ENCODE data around the gene LRGUK. TPM values are rescaled to one million over a fixed set of nuclear protein-coding genes. Genes with fewer than 3 reads are reported as not detected.

The LRGUK gene
- total RNA-seq, 1 experiment from 2014 or later: 0.49 TPM

DNA sequence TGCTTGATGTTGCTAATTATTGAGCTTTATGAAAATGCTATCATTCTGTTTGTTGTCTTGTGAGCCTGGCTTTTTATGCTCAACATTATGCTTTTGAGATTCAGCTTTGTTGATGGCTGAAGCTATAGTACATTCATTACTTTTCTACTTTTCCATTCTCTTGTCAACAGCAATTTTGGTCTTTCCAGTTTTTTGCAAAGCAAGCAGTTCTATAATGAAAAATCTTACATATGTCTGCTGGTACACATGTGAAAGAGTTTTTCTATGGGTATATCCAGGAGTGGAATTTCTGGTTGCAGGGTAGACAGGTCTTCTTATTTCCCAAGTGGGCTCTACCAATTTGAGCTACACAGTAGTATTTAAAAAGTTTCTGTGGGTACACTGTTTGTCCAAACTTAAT, 152.8 kb downstream of the LRGUK start:
- RAD21 ChIA-PET (ENCODE audit: low non-redundant PET in 1 of 2, low total read pairs in 2 of 2, uncharacterized antibody in 2 of 2, unreplicated experiment in 2 of 2): no interaction called here
- Histone ChIP-seq H3K27ac (ENCODE audit: low read depth, low read length) (no peak overlapping the region), H3K4me1 (ENCODE audit: control insufficient read depth in 1 of 2, insufficient read depth in 2 of 2, low read length in 2 of 2) (no peaks in the 10 kb centered on the region), H3K27me3 (ENCODE audit: insufficient read depth, low read length) (no peaks in the 10 kb centered on the region), H3K4me2 (ENCODE audit: low read length) (no peak overlapping the region), H3K9me2 (ENCODE audit: insufficient read depth) (no peaks in the 10 kb centered on the region), H4K20me1 (ENCODE audit: insufficient read depth) (no peaks in the 10 kb centered on the region), H3K9ac (ENCODE audit: low read length) (no peak overlapping the region), H3K4me3 (replicated peaks in 1 of 2; ENCODE audit: low read depth in 1 of 2, low read length in 2 of 2) (no peak overlapping the region), H2AFZ (ENCODE audit: low read depth, low read length, poor library complexity, severe bottlenecking) (no peak overlapping the region), H3K36me3 (ENCODE audit: control insufficient read depth in 1 of 2, insufficient read depth in 2 of 2, low read length in 2 of 2) (no peaks in the 10 kb centered on the region), H3K79me2 (ENCODE audit: insufficient read depth, low read length) (no peaks in the 10 kb centered on the region), H3K9me3 (ENCODE audit: control insufficient read depth in 1 of 2, insufficient read depth in 1 of 2, low read depth in 1 of 2, low read length in 2 of 2) (no peaks in the 10 kb centered on the region)
- CTCF ChIA-PET: no interaction called here
- TF ChIP-seq, protein P1, sequence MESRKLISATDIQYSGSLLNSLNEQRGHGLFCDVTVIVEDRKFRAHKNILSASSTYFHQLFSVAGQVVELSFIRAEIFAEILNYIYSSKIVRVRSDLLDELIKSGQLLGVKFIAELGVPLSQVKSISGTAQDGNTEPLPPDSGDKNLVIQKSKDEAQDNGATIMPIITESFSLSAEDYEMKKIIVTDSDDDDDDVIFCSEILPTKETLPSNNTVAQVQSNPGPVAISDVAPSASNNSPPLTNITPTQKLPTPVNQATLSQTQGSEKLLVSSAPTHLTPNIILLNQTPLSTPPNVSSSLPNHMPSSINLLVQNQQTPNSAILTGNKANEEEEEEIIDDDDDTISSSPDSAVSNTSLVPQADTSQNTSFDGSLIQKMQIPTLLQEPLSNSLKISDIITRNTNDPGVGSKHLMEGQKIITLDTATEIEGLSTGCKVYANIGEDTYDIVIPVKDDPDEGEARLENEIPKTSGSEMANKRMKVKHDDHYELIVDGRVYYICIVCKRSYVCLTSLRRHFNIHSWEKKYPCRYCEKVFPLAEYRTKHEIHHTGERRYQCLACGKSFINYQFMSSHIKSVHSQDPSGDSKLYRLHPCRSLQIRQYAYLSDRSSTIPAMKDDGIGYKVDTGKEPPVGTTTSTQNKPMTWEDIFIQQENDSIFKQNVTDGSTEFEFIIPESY (IDR thresholded peaks at IDR 0.05; ENCODE audit: extremely low read depth, insufficient replicate concordance, low read length): no peak
- TF ChIP-seq EGR1 (IDR thresholded peaks at IDR 0.05; ENCODE audit: low read depth) (no peak), SRF (IDR thresholded peaks at IDR 0.05; ENCODE audit: low read depth) (no peak), EZH2phosphoT487 (IDR thresholded peaks at IDR 0.05; ENCODE audit: borderline replicate concordance) (no peak), CBX3 (IDR thresholded peaks at IDR 0.05; ENCODE audit: low read depth) (no peak), JUND (IDR thresholded peaks at IDR 0.05) (no peak), SP1 (IDR thresholded peaks at IDR 0.05; ENCODE audit: low read depth) (no peak), REST (IDR thresholded peaks at IDR 0.05; ENCODE audit: low read depth) (no peak), ATF3 (IDR thresholded peaks at IDR 0.05) (no peak), YY1 (IDR thresholded peaks at IDR 0.05; ENCODE audit: extremely low read depth, insufficient replicate concordance, low read depth, low read length) (no peak), FOSL1 (IDR thresholded peaks at IDR 0.05; ENCODE audit: low read depth) (no peak), ZFX (IDR thresholded peaks at IDR 0.05) (no peak)
- no peak for ATAC-seq
- intact Hi-C loops (cut with micrococcal nuclease): no loop called here
- POLR2A ChIA-PET: no interaction called here
- DNase-seq (ENCODE audit: low read depth, low spot score): no peak
- BruUV-seq (replicated peaks): no TSS peak

All from HCT116 (cell line).